AG08395 (cell line): Measurements from ENCODE around the gene FREM2.

Source experiments
- DNase-seq: peaks from one replicate; pipeline ENCODE4 v3.0.0; 2012; ENCODE audit warnings: mixed read lengths, low spot score

The FREM2 gene

GRCh38 chr13:38685974-38686576, 802 bp upstream of the FREM2 start:
- no peak for DNase-seq

GRCh38 chr13:38687246-38688229, 661 bp downstream of the FREM2 start:
- DNase-seq: no peak

GRCh38 chr13:38688674-38689073, 1.8 kb downstream of the FREM2 start:
- no peak for DNase-seq

GRCh38 chr13:38690231-38690630, 3.4 kb downstream of the FREM2 start:
- DNase-seq: no peak

GRCh38 chr13:38693168-38693567, 6.3 kb downstream of the FREM2 start:
- no peak for DNase-seq

- DNase-seq: no peak
These were observed 6.8 kb downstream of the FREM2 start for GRCh38 chr13:38693641-38694040.

- DNase-seq: no peak
These were observed 10.3 kb downstream of the FREM2 start for GRCh38 chr13:38697197-38697596.

GRCh38 chr13:38697628-38698333, 10.9 kb downstream of the FREM2 start:
- no peak for DNase-seq

GRCh38 chr13:38700051-38700450, 13.2 kb downstream of the FREM2 start:
- no peak for DNase-seq

GRCh38 chr13:38702669-38703068, 15.8 kb downstream of the FREM2 start:
- no peak for DNase-seq

- no peak for DNase-seq
These were observed 16.4 kb downstream of the FREM2 start for GRCh38 chr13:38703255-38703654.

- no peak for DNase-seq
These were observed 18.5 kb downstream of the FREM2 start for GRCh38 chr13:38705365-38705764.

- no peak for DNase-seq
These were observed 20.6 kb downstream of the FREM2 start for GRCh38 chr13:38707460-38707859.

GRCh38 chr13:38713046-38713445, 26.2 kb downstream of the FREM2 start:
- no peak for DNase-seq

GRCh38 chr13:38718374-38718773, 31.5 kb downstream of the FREM2 start:
- DNase-seq: no peak

GRCh38 chr13:38730332-38730731, 43.5 kb downstream of the FREM2 start:
- DNase-seq: no peak

GRCh38 chr13:38733146-38733545, 46.3 kb downstream of the FREM2 start:
- no peak for DNase-seq

- DNase-seq: no peak
These were observed 49.0 kb downstream of the FREM2 start for GRCh38 chr13:38735665-38736440.

GRCh38 chr13:38743466-38743865, 56.6 kb downstream of the FREM2 start:
- no peak for DNase-seq

GRCh38 chr13:38752686-38753085, 65.8 kb downstream of the FREM2 start:
- DNase-seq: no peak

- no peak for DNase-seq
These were observed 67.0 kb downstream of the FREM2 start for GRCh38 chr13:38753878-38754277.

- DNase-seq: no peak
These were observed 68.9 kb downstream of the FREM2 start for GRCh38 chr13:38755793-38756192.
